Large intestine (tissue), 3 donors: ENCODE data around the gene RNF182. TPM values are rescaled to one million over a fixed set of nuclear protein-coding genes. Genes with fewer than 3 reads are reported as not detected.

Source experiments
- DNase-seq, 2 donors: peaks; one replicate each; pipeline versions ENCODE4 v3.0.0 to v3.0.0-alpha.2; 2013
- H3K27ac ChIP-seq: one replicate; pipeline ENCODE4 v1.5.1; 2013; ENCODE audit warnings: low read length
- H3K27me3 ChIP-seq: 2 replicates; pipeline ENCODE4 v1.6.1; 2013; ENCODE audit warnings: low read length; ENCODE audit not compliant: control insufficient read depth, insufficient read depth
- H3K36me3 ChIP-seq: 2 replicates; pipeline ENCODE4 v1.6.1; 2013; ENCODE audit warnings: low read length; ENCODE audit not compliant: control insufficient read depth, insufficient read depth
- H3K4me1 ChIP-seq: one replicate; pipeline ENCODE4 v1.6.1; 2013; ENCODE audit warnings: low read length; ENCODE audit not compliant: control insufficient read depth, insufficient read depth
- H3K4me3 ChIP-seq: one replicate; pipeline ENCODE4 v1.5.1; 2013; ENCODE audit warnings: low read length
- H3K9me3 ChIP-seq: one replicate; pipeline ENCODE4 v1.6.1; 2013; ENCODE audit warnings: mild to moderate bottlenecking, low read depth, low read length, moderate library complexity; ENCODE audit not compliant: control insufficient read depth
- WGBS: methylation state at CpG from one replicate; pipeline ENCODE4 v1.1.5; 2013; ENCODE audit warnings: low lambda C conversion rate; ENCODE audit not compliant: insufficient coverage; 5-methylcytosine and 5-hydroxymethylcytosine counted together
- polyA plus RNA-seq: library from polyadenylated mRNA; unstranded; fragments of 120-200 nt; gene quantifications from one replicate; pipeline ENCODE4 v1.2.1, GENCODE V29; 2013

Gene RNF182
- polyA plus RNA-seq, 1 donor, result 1.6 TPM

DNA sequence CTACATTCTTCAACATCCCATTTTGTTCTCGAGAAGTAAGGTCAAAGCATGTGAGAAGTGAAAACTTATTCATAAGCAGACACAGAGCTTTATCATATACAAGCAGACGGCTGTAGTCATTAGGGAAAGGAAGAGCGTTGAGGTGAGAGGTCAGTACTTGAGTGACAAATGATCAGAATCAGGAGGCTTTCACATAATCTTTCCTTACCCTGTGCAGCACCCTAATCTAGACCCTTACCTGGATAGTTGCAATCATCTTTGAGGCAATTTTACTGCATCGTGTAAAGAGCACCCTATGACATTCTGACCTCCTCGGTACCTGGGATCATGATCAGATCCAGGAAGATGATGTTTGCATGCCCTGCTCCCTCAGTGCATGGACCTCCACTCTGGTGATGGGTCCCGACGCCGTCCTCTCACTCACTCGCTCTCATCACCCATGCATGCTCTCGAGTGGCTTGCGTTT, 62.7 kb downstream of the RNF182 start:
- peaks cover 4% of the 10 kb centered on the region for H3K27me3 ChIP-seq
- no peaks in the 10 kb centered on the region for H3K9me3 ChIP-seq
- H3K4me3 ChIP-seq, result no peak overlapping the region
- no peak overlapping the region for H3K27ac ChIP-seq
- DNase-seq, result no peak
- 20% methylated on average over 1 of the region's 11 CpGs for WGBS
- H3K4me1 ChIP-seq, result no peaks in the 10 kb centered on the region
- H3K36me3 ChIP-seq, result no peaks in the 10 kb centered on the region

DNA sequence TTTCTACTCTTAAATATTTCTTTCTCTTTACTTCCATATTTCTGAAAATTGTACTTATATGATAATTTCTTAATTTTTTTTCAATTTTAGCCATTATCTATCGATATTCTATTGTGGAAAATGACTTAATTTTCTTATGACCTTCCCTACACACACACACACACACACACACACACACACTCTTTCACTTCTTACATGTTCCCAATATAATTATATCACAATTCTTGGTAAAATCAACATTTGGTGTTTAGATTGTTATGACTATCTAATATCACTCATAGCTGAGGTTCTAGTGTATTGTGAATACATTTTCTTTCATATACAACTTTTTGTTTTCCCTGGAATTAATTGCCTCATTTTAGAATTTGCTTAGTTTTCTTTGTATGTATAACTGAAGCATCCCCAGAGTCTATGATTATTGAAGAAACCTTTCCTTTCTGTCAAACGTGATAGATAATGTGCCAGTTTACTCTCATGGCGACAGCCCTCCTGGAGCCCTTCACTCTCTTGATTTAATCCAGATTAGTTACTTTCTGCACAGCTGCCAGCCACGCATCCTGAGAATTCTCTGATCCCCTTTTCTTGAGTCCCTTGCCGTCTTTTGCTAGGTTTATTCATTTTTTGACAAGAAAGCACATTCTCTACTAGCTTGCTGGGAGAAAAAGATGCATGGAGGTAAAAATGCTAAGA, 63.4 kb downstream of the RNF182 start:
- H3K4me1 ChIP-seq, result no peaks in the 10 kb centered on the region
- DNase-seq, result no peak
- H3K27ac ChIP-seq, result no peak overlapping the region
- H3K4me3 ChIP-seq, result no peak overlapping the region
- WGBS, result 74% methylated on average over 2 of the region's 5 CpGs
- peaks cover 4% of the 10 kb centered on the region for H3K27me3 ChIP-seq
- no peaks in the 10 kb centered on the region for H3K36me3 ChIP-seq
- H3K9me3 ChIP-seq, result no peaks in the 10 kb centered on the region

DNA sequence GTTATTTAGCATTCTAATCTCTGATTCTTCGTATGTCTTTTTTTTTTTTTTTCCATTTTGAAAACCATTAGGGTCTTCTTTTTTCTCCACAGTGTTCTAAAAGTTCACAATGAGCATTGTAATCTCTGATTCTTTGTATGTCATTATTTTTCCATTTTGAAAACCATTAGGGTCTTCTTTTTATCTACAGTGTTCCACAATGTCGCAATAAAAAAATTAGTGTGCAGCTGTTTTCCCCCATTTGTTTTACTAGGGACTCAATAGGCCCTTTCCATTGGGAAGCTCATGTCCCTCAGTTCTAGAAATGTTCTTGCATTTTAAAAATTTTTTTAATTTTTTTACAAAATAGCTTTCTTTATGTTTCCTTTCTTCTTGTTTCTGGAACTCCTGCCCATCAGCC, 64.2 kb downstream of the RNF182 start:
- 76% methylated on average over 2 of the region's 2 CpGs for WGBS
- H3K36me3 ChIP-seq, result no peaks in the 10 kb centered on the region
- no peak overlapping the region for H3K27ac ChIP-seq
- no peak overlapping the region for H3K4me3 ChIP-seq
- H3K4me1 ChIP-seq, result no peaks in the 10 kb centered on the region
- H3K27me3 ChIP-seq, result peaks cover 4% of the 10 kb centered on the region
- H3K9me3 ChIP-seq, result no peaks in the 10 kb centered on the region
- DNase-seq, result no peak

DNA sequence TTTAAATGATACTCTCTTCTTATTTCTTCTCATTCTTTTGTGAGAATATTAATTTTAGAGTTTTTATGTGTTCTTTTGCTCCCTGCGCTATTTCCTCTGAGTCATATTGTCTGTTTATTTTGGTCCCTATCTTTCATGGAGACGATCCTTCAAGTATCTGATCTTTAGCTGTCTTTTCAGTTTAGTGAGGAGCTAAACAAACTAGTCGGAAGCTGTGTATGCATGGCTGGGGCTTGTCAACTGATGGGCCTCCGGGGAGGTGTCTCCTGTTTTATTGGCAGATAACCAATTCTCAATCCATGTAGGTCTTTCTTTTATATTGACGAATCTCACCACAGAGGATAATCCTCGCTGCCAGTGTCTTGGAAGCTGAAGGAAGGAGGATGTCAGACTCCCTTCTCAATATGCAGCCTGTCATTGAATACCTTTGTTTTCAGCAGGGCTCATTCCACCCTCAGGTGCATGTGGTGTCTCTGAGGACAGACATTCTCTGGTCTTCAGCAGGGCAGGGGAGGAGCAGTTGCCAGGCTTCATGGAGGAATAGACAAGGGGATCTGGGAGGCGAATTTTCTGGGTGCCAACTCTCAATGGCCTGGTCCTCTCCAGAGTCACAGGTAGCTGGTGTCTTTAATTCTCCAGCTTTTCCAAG, 64.9 kb downstream of the RNF182 start:
- Histone ChIP-seq H3K9me3 (no peaks in the 10 kb centered on the region), H3K4me3 (no peak overlapping the region), H3K27me3 (peaks cover 4% of the 10 kb centered on the region), H3K4me1 (no peaks in the 10 kb centered on the region), H3K36me3 (no peaks in the 10 kb centered on the region), H3K27ac (no peak overlapping the region)
- no peak for DNase-seq
- 76% methylated on average over 3 of the region's 7 CpGs for WGBS

DNA sequence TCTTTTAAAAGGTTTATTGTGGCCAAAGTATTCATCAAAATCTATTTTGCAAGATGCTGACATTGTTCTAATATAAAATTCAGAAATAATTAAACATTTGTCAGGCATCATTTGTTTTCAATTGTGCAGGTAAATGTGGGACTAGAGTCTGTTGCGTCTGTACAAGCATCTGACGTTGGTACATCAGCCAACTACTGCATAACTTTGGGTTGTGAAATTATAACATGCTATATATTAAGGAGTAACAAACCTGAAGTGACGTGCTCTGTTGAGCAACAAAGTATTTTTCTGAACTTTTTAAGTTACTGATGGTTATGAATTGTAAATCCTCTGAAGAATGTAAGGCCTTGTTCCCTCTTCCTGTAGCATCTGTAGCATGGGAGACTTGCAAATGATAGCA, 66.0 kb downstream of the RNF182 start:
- H3K9me3 ChIP-seq, result no peaks in the 10 kb centered on the region
- no peak overlapping the region for H3K27ac ChIP-seq
- WGBS, result 86% methylated on average over 1 of the region's 3 CpGs
- DNase-seq, result no peak
- no peaks in the 10 kb centered on the region for H3K4me1 ChIP-seq
- no peaks in the 10 kb centered on the region for H3K36me3 ChIP-seq
- peaks cover 4% of the 10 kb centered on the region for H3K27me3 ChIP-seq
- no peak overlapping the region for H3K4me3 ChIP-seq

DNA sequence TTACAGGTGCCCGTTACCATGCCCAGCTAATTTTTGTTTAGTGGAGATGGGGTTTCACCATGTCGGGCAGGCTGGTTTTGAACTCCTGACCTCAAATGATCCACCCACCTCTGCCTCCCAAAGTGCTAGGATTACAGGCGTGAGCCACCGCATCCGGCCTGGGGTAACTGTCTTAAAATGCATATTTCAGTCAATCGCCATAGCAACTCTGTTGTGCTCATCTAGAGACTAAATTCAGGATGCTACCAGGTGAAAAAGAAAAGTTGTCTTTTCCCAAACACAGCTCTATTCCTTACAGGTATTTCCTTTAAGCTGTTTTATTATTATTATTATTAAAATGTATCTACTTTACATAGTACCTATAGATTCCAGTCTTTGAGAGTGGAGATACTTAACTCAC, 66.6 kb downstream of the RNF182 start:
- peaks cover 4% of the 10 kb centered on the region for H3K27me3 ChIP-seq
- H3K4me1 ChIP-seq, result no peaks in the 10 kb centered on the region
- no peaks in the 10 kb centered on the region for H3K9me3 ChIP-seq
- H3K4me3 ChIP-seq, result no peak overlapping the region
- no peaks in the 10 kb centered on the region for H3K36me3 ChIP-seq
- no CpG with 5 or more reads among the region's 6 CpGs for WGBS
- DNase-seq, result no peak
- no peak overlapping the region for H3K27ac ChIP-seq

DNA sequence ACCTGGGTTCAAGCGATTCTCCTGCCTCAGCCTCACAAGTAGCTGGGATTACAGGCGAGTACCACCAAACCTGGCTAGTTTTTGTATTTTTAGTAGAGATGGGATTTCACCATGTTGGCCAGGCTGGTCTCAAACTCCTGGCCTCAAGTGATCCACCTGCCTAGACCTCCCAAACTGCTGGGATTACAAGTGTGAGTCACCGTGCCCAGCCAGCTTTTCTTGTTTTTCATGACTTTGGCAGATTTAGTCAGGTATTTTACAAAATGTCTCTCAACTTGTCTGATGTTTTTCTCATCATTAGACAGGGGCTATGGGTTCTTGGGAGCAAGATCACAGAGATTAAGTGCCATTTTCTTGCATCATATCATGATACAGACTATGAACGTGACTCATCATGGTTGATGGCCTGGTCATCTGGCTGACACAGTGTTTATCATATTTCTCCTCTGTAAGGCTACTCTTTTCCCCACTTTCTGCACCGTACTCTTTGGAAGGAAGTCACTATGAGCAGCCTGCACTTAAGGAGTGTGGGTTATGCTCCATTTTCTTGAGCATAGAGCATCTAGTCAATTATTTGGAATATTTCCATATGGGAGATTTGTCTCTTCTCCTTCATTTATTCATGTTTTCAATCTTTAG, 67.8 kb downstream of the RNF182 start:
- Histone ChIP-seq H3K27ac (no peak overlapping the region), H3K9me3 (no peaks in the 10 kb centered on the region), H3K36me3 (no peaks in the 10 kb centered on the region), H3K4me3 (no peak overlapping the region), H3K4me1 (no peaks in the 10 kb centered on the region), H3K27me3 (peaks cover 1% of the 10 kb centered on the region)
- no CpG with 5 or more reads among the region's 5 CpGs for WGBS
- no peak for DNase-seq

DNA sequence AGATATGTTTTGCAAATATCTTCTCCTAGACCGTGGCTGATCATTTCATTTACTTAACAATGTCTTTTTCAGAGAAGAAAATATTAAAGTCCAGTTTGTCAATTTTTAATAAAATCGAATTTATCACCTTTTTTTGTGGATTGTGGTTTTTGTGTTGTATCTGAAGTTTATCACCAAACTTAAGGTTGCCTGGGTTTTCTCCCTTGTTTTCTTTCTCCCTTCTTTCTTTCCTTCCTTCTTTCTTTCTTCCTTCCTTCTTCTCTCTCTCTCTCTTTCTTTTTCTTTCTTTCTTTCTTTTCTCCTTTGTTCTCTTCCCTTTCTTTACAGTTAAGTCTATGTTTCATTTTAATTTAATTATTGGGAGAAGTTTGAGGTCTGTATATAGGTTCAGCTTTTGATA, 68.7 kb downstream of the RNF182 start:
- Histone ChIP-seq H3K27me3 (no peaks in the 10 kb centered on the region), H3K27ac (no peak overlapping the region), H3K36me3 (no peaks in the 10 kb centered on the region), H3K9me3 (no peaks in the 10 kb centered on the region), H3K4me3 (no peak overlapping the region), H3K4me1 (no peaks in the 10 kb centered on the region)
- 79% methylated on average over 2 of the region's 2 CpGs for WGBS
- DNase-seq, result no peak

DNA sequence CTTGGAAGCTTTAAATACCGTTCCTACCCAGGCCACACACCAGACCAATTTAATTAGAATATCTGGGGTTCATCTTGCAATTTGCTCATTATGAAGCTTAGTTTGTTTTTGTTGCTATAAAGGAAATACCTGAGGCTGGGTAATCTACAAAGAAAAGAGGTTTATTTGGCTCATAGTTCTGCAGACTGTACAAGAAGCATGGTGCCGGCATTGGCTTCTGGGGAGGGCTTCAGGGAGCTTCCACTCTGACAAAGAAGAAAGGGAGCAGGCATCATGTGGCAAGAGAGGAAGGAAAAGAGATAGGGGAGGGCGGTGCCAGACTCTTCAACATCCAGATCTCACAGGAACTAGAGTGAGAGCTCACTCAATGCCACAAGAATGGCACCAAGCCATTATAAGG, 73.6 kb downstream of the RNF182 start:
- Histone ChIP-seq H3K27me3 (peaks cover 3% of the 10 kb centered on the region), H3K9me3 (no peaks in the 10 kb centered on the region), H3K36me3 (no peaks in the 10 kb centered on the region), H3K27ac (no peak overlapping the region), H3K4me3 (no peak overlapping the region), H3K4me1 (no peaks in the 10 kb centered on the region)
- no CpG with 5 or more reads among the region's 3 CpGs for WGBS
- no peak for DNase-seq

DNA sequence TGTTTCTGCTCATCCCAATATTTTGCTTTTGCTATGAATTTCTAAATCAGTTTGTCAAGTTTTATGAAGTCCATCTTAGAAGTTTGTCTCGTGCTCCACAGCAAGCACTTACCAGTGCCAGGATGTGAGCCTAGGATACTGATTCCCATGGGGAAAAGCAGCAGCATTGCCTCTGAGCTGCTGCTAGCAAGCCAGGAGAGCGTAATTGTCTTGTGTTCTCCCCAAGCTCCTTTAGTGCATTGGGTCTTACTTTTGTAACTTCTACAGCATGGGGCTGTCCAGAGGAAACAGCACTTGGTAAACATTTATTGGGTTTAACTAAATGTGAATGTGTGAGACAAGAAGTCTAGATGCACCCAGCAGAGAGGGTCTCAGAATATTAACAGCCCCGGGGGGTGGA, 76.1 kb downstream of the RNF182 start:
- Histone ChIP-seq H3K27ac (no peak overlapping the region), H3K9me3 (no peaks in the 10 kb centered on the region), H3K4me3 (no peak overlapping the region), H3K36me3 (no peaks in the 10 kb centered on the region), H3K27me3 (peaks cover 3% of the 10 kb centered on the region), H3K4me1 (no peaks in the 10 kb centered on the region)
- WGBS, result no CpG with 5 or more reads among the region's 3 CpGs
- no peak for DNase-seq
